ENCODE measurements around the gene CACTIN.

CACTIN gene

GRCh38 chr19:3638208-3639193 lies 11.9 kb upstream of the CACTIN start:
- H3K18ac ChIP-seq (ENCODE audit: low read depth in 1 of 2, low read length in 2 of 2): no peak overlapping the region
- no peak for DNase-seq
- H3K9me3 ChIP-seq (ENCODE audit: control insufficient read depth, low read length): no peaks in the 10 kb centered on the region
- H2BK5ac ChIP-seq (ENCODE audit: low read depth, low read length, poor library complexity, severe bottlenecking): no peak overlapping the region
- 97% methylated on average over 55 of the region's 55 CpGs for WGBS
- H4K91ac ChIP-seq (ENCODE audit: low read length): no peak overlapping the region
- H2BK15ac ChIP-seq (ENCODE audit: low read depth, poor library complexity, severe bottlenecking): no peak overlapping the region
- H2AK5ac ChIP-seq (ENCODE audit: low read length, severe bottlenecking): no peak overlapping the region
- H3K79me1 ChIP-seq (replicated peaks; ENCODE audit: low read length, poor library complexity, severe bottlenecking): peaks cover 57% of the 10 kb centered on the region
- H3K4ac ChIP-seq (ENCODE audit: low read depth in 1 of 2, low read length in 2 of 2): no peak overlapping the region
- H3K4me1 ChIP-seq (ENCODE audit: control insufficient read depth, insufficient read depth, low read depth, low read length): peaks cover 2% of the 10 kb centered on the region
- no peak overlapping the region for H3K9ac ChIP-seq (ENCODE audit: low read length)
- H3K27ac ChIP-seq (ENCODE audit: low read length, poor library complexity, severe bottlenecking): no peak overlapping the region
- peaks cover 49 to 88% of the 10 kb centered on the region in 2 experiments for H3K36me3 ChIP-seq (ENCODE audit: control insufficient read depth in 1 of 2, insufficient read depth in 2 of 2, low read depth in 1 of 2, low read length in 2 of 2)
- H2BK12ac ChIP-seq (ENCODE audit: low read length in 2 of 2): no peak overlapping the region
- no peak overlapping the region for H3K14ac ChIP-seq (ENCODE audit: low read length in 2 of 2)
- no peak overlapping the region for H2AFZ ChIP-seq (ENCODE audit: low read depth, low read length)
- H4K8ac ChIP-seq (ENCODE audit: low read length): no peak overlapping the region
- no peak overlapping the region for H2BK120ac ChIP-seq (ENCODE audit: low read depth, low read length)
- H3K4me2 ChIP-seq (ENCODE audit: low read length, poor library complexity, severe bottlenecking): no peak overlapping the region
- no peak overlapping the region for H3K4me3 ChIP-seq (ENCODE audit: insufficient read depth in 1 of 2, low read depth in 1 of 2, low read length in 2 of 2)
- no peaks in the 10 kb centered on the region for H3K27me3 ChIP-seq (ENCODE audit: control insufficient read depth in 1 of 2, insufficient read depth in 1 of 2, low read length in 2 of 2)
- H3K23ac ChIP-seq (ENCODE audit: low read length in 2 of 2): no peak overlapping the region

GRCh38 chr19:3637621-3638020 lies 11.0 kb upstream of the CACTIN start:
- Histone ChIP-seq H3K36me3 (ENCODE audit: control insufficient read depth in 1 of 2, insufficient read depth in 2 of 2, low read depth in 1 of 2, low read length in 2 of 2) (peaks cover 45 to 88% of the 10 kb centered on the region in 2 experiments), H3K4me3 (ENCODE audit: insufficient read depth in 1 of 2, low read depth in 1 of 2, low read length in 2 of 2) (no peak overlapping the region), H3K4ac (ENCODE audit: low read depth in 1 of 2, low read length in 2 of 2) (no peak overlapping the region), H3K27ac (ENCODE audit: low read length, poor library complexity, severe bottlenecking) (no peak overlapping the region), H2BK120ac (ENCODE audit: low read depth, low read length) (no peak overlapping the region), H2BK5ac (ENCODE audit: low read depth, low read length, poor library complexity, severe bottlenecking) (no peak overlapping the region), H2AK5ac (ENCODE audit: low read length, severe bottlenecking) (no peak overlapping the region), H4K91ac (ENCODE audit: low read length) (no peak overlapping the region), H3K4me2 (ENCODE audit: low read length, poor library complexity, severe bottlenecking) (no peak overlapping the region), H3K9me3 (ENCODE audit: control insufficient read depth, low read length) (no peaks in the 10 kb centered on the region), H3K79me1 (replicated peaks; ENCODE audit: low read length, poor library complexity, severe bottlenecking) (peaks cover 51% of the 10 kb centered on the region), H3K27me3 (ENCODE audit: control insufficient read depth in 1 of 2, insufficient read depth in 1 of 2, low read length in 2 of 2) (no peaks in the 10 kb centered on the region), H4K8ac (ENCODE audit: low read length) (no peak overlapping the region), H2BK12ac (ENCODE audit: low read length in 2 of 2) (no peak overlapping the region), H2BK15ac (ENCODE audit: low read depth, poor library complexity, severe bottlenecking) (no peak overlapping the region), H3K23ac (ENCODE audit: low read length in 2 of 2) (no peak overlapping the region), H3K18ac (ENCODE audit: low read depth in 1 of 2, low read length in 2 of 2) (no peak overlapping the region), H3K14ac (ENCODE audit: low read length in 2 of 2) (no peak overlapping the region), H2AFZ (ENCODE audit: low read depth, low read length) (no peak overlapping the region), H3K4me1 (ENCODE audit: control insufficient read depth, insufficient read depth, low read depth, low read length) (no peaks in the 10 kb centered on the region), H3K9ac (ENCODE audit: low read length) (no peak overlapping the region)
- DNase-seq: no peak
- 97% methylated on average over 23 of the region's 23 CpGs for WGBS

DNA sequence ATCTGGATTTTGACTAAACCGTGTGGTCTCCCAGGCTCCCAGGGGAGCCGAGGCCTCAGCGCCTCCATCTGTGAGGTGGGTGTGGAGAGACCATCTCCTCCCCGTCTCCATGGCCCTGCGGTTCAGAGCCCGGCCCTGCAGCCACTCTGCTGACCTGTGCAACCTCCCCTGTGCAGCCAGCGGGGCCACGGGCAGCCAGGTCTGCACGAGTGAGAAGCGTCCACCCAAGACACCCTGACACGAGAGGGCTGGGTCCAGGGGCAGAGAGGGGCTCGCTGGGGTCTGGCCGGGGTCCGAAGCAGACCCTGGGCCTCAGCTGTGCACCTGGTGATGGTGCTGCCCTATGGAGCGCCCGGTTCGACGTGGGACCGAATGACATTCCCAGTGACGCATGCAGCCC lies 10.4 kb upstream of the CACTIN start:
- Histone ChIP-seq H3K27ac (ENCODE audit: low read length, poor library complexity, severe bottlenecking) (no peak overlapping the region), H3K4me1 (ENCODE audit: control insufficient read depth, insufficient read depth, low read depth, low read length) (no peaks in the 10 kb centered on the region), H3K9me3 (ENCODE audit: control insufficient read depth, low read length) (no peaks in the 10 kb centered on the region), H4K91ac (ENCODE audit: low read length) (no peak overlapping the region), H2BK15ac (ENCODE audit: low read depth, poor library complexity, severe bottlenecking) (no peak overlapping the region), H3K36me3 (ENCODE audit: control insufficient read depth in 1 of 2, insufficient read depth in 2 of 2, low read depth in 1 of 2, low read length in 2 of 2) (peaks cover 43 to 88% of the 10 kb centered on the region in 2 experiments), H3K23ac (ENCODE audit: low read length in 2 of 2) (no peak overlapping the region), H3K4ac (ENCODE audit: low read depth in 1 of 2, low read length in 2 of 2) (no peak overlapping the region), H2AFZ (ENCODE audit: low read depth, low read length) (no peak overlapping the region), H3K79me1 (replicated peaks; ENCODE audit: low read length, poor library complexity, severe bottlenecking) (peaks cover 45% of the 10 kb centered on the region), H2AK5ac (ENCODE audit: low read length, severe bottlenecking) (no peak overlapping the region), H3K4me3 (ENCODE audit: insufficient read depth in 1 of 2, low read depth in 1 of 2, low read length in 2 of 2) (no peak overlapping the region), H3K4me2 (ENCODE audit: low read length, poor library complexity, severe bottlenecking) (no peak overlapping the region), H2BK5ac (ENCODE audit: low read depth, low read length, poor library complexity, severe bottlenecking) (no peak overlapping the region), H4K8ac (ENCODE audit: low read length) (no peak overlapping the region), H3K14ac (ENCODE audit: low read length in 2 of 2) (no peak overlapping the region), H3K18ac (ENCODE audit: low read depth in 1 of 2, low read length in 2 of 2) (no peak overlapping the region), H2BK120ac (ENCODE audit: low read depth, low read length) (no peak overlapping the region), H2BK12ac (ENCODE audit: low read length in 2 of 2) (no peak overlapping the region), H3K27me3 (ENCODE audit: control insufficient read depth in 1 of 2, insufficient read depth in 1 of 2, low read length in 2 of 2) (no peaks in the 10 kb centered on the region), H3K9ac (ENCODE audit: low read length) (no peak overlapping the region)
- DNase-seq: no peak
- 95% methylated on average over 20 of the region's 20 CpGs for WGBS

DNA sequence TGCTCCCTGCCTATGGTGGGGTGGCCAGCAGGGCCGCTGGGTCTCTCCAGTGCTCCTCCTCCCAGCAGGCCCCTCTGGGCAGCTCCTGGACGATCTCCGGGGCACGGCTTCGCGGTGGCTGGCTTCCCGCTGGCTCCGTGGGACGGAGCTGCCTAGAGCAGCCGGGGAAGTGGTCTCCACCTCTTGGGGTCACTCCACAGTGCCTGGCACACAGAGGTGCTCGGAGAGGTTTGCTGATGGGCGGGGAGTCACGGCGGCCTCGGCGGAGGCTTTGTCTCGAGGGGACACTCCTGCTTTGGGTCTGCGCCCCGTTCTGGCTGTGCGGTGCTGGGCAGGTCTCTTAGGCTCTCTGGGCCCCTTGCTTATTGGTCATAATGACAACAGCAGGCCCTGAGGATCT lies 9.9 kb upstream of the CACTIN start:
- Histone ChIP-seq H3K4ac (ENCODE audit: low read depth in 1 of 2, low read length in 2 of 2) (no peak overlapping the region), H3K14ac (ENCODE audit: low read length in 2 of 2) (no peak overlapping the region), H3K27ac (ENCODE audit: low read length, poor library complexity, severe bottlenecking) (no peak overlapping the region), H3K4me3 (ENCODE audit: insufficient read depth in 1 of 2, low read depth in 1 of 2, low read length in 2 of 2) (no peak overlapping the region), H3K4me1 (ENCODE audit: control insufficient read depth, insufficient read depth, low read depth, low read length) (no peaks in the 10 kb centered on the region), H4K91ac (ENCODE audit: low read length) (no peak overlapping the region), H4K8ac (ENCODE audit: low read length) (peak overlapping the region; percentile 31), H3K4me2 (ENCODE audit: low read length, poor library complexity, severe bottlenecking) (no peak overlapping the region), H3K36me3 (ENCODE audit: control insufficient read depth in 1 of 2, insufficient read depth in 2 of 2, low read depth in 1 of 2, low read length in 2 of 2) (peaks cover 43 to 88% of the 10 kb centered on the region in 2 experiments), H3K23ac (ENCODE audit: low read length in 2 of 2) (no peak overlapping the region), H2AFZ (ENCODE audit: low read depth, low read length) (no peak overlapping the region), H2BK15ac (ENCODE audit: low read depth, poor library complexity, severe bottlenecking) (no peak overlapping the region), H3K9ac (ENCODE audit: low read length) (no peak overlapping the region), H3K27me3 (ENCODE audit: control insufficient read depth in 1 of 2, insufficient read depth in 1 of 2, low read length in 2 of 2) (no peaks in the 10 kb centered on the region), H2BK120ac (ENCODE audit: low read depth, low read length) (no peak overlapping the region), H3K9me3 (ENCODE audit: control insufficient read depth, low read length) (no peaks in the 10 kb centered on the region), H2AK5ac (ENCODE audit: low read length, severe bottlenecking) (no peak overlapping the region), H3K79me1 (replicated peaks; ENCODE audit: low read length, poor library complexity, severe bottlenecking) (peaks cover 44% of the 10 kb centered on the region), H2BK5ac (ENCODE audit: low read depth, low read length, poor library complexity, severe bottlenecking) (no peak overlapping the region), H2BK12ac (ENCODE audit: low read length in 2 of 2) (no peak overlapping the region), H3K18ac (ENCODE audit: low read depth in 1 of 2, low read length in 2 of 2) (no peak overlapping the region)
- DNase-seq: no peak
- 95% methylated on average over 20 of the region's 20 CpGs for WGBS

Data from mesenchymal stem cell (in vitro differentiated cells and primary cell).